Gastroesophageal sphincter (tissue), 4 donors: ENCODE data around the gene ZNF692. TPM values are rescaled to one million over a fixed set of nuclear protein-coding genes. Genes with fewer than 3 reads are reported as not detected.
"Not testable (repeated sequence)": the region's sequence is repeated elsewhere in the genome, so short reads cannot be mapped to it uniquely, and the experiment has no call there.

Experiments used
- ATAC-seq: fragments of 150-250 bp; one replicate; pipeline ENCODE4 v1.9.1; 2016; ENCODE audit warnings: mild to moderate bottlenecking, moderate library complexity
- H3K27ac ChIP-seq, 4 donors: fragments of 200-600 bp; sonication (generic) in 3 of 4; 1 replicate in 3 of 4; 2 replicates in 1 of 4; pipeline ENCODE4 v1.5.1; 2016 to 2019
- H3K27me3 ChIP-seq: fragments of 200-600 bp; sonication (generic); one replicate; pipeline ENCODE4 v1.5.1; 2019
- H3K36me3 ChIP-seq, 2 donors: fragments of 200-600 bp; sonication (generic); one replicate each; pipeline ENCODE4 v1.5.1; 2019; ENCODE audit warnings: control low read depth in 1 of 2
- H3K4me1 ChIP-seq, 3 donors: fragments of 200-600 bp; sonication (generic); 1 replicate in 2 of 3; 2 replicates in 1 of 3; pipeline ENCODE4 v1.5.1; 2016 to 2019; ENCODE audit warnings: control low read depth in 2 of 3
- H3K4me3 ChIP-seq, 2 donors: fragments of 200-600 bp; sonication (generic); one replicate each; pipeline ENCODE4 v1.5.1; 2019; ENCODE audit warnings: mild to moderate bottlenecking in 1 of 2, moderate library complexity in 1 of 2
- H3K9me3 ChIP-seq, 3 donors: fragments of 200-600 bp; sonication (generic); one replicate each; pipeline ENCODE4 v1.5.1; 2017 to 2019; ENCODE audit warnings: control low read depth in 2 of 3
- EP300 ChIP-seq: sonication (generic); formaldehyde crosslinking; IDR thresholded peaks from one replicate; pipeline ENCODE4 v1.6.1; 2017; ENCODE audit warnings: antibody characterized with exemption, mild to moderate bottlenecking
- POLR2A ChIP-seq, 2 donors: fragments of 450-650 bp; IDR thresholded peaks; one replicate each; pipeline ENCODE4 v1.6.1; 2017; ENCODE audit warnings: antibody characterized with exemption in 2 of 2, mild to moderate bottlenecking in 2 of 2, moderate library complexity in 1 of 2
- POLR2AphosphoS5 ChIP-seq: sonication (generic); formaldehyde crosslinking; IDR thresholded peaks from one replicate; pipeline ENCODE4 v1.6.1; 2017; ENCODE audit warnings: antibody characterized with exemption
- WGBS, 2 donors: methylation state at CpG; one replicate each; pipeline ENCODE4 v1.1.5; 2018; ENCODE audit warnings: low coverage in 1 of 2; 5-methylcytosine and 5-hydroxymethylcytosine counted together
- total RNA-seq, 4 donors: library from RNA; depleted of rRNA; stranded (reverse); fragments of >200 nt; gene quantifications; one replicate each; pipeline ENCODE4 v1.1.0, GENCODE V29; 2016
- TF ChIP-seq, protein P1 (sequence below), 4 experiments: fragments of 200-600 bp in 2 of 4; fragments of 450-650 bp in 2 of 4; sonication (generic) in 1 of 4; IDR thresholded peaks; one replicate each; pipeline ENCODE4 v1.5.1; 2017 to 2019; ENCODE audit warnings: antibody characterized with exemption in 4 of 4, mild to moderate bottlenecking in 2 of 4, moderate library complexity in 2 of 4

The ZNF692 gene
- total RNA-seq, 4 donors from 2014 or later = 22.1 to 69.6 (median 28.4) TPM

DNA sequence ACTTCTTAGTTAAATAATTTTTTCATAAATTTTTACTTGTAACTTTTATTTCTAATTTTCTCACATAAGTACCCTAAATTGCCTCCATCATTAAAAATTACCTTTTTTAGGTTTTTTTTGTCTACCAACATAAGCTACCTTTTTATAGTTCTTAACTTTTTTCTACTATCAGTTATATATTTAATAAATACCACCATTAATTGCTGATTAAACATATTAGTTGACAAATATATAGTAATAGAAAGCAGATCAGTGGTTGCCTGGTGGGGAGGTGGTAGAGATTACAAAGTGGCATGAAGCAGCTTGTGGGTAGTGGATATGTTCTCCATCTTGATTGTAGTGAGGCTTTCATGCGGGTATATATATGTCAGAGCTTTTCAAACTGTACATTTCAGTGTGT, 27.0 kb downstream of the ZNF692 start:
- 68 to 91% methylated on average over 1 of the region's 1 CpG for WGBS, 2 donors
- H3K27ac ChIP-seq = no peak overlapping the region
- TF ChIP-seq, protein P1, sequence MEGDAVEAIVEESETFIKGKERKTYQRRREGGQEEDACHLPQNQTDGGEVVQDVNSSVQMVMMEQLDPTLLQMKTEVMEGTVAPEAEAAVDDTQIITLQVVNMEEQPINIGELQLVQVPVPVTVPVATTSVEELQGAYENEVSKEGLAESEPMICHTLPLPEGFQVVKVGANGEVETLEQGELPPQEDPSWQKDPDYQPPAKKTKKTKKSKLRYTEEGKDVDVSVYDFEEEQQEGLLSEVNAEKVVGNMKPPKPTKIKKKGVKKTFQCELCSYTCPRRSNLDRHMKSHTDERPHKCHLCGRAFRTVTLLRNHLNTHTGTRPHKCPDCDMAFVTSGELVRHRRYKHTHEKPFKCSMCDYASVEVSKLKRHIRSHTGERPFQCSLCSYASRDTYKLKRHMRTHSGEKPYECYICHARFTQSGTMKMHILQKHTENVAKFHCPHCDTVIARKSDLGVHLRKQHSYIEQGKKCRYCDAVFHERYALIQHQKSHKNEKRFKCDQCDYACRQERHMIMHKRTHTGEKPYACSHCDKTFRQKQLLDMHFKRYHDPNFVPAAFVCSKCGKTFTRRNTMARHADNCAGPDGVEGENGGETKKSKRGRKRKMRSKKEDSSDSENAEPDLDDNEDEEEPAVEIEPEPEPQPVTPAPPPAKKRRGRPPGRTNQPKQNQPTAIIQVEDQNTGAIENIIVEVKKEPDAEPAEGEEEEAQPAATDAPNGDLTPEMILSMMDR (IDR thresholded peaks at IDR 0.05) = no peak
- no peak for TF ChIP-seq POLR2A (IDR thresholded peaks at IDR 0.05)
- TF ChIP-seq POLR2AphosphoS5 = no peak
- no peak for TF ChIP-seq EP300
- H3K4me1 ChIP-seq = peaks cover 0 to 8% (median 4%) of the 10 kb centered on the region in 3 donors
- H3K27me3 ChIP-seq = no peaks in the 10 kb centered on the region
- ATAC-seq = no peak
- H3K9me3 ChIP-seq = no peaks in the 10 kb centered on the region
- no peak overlapping the region for H3K4me3 ChIP-seq
- no peaks in the 10 kb centered on the region for H3K36me3 ChIP-seq

DNA sequence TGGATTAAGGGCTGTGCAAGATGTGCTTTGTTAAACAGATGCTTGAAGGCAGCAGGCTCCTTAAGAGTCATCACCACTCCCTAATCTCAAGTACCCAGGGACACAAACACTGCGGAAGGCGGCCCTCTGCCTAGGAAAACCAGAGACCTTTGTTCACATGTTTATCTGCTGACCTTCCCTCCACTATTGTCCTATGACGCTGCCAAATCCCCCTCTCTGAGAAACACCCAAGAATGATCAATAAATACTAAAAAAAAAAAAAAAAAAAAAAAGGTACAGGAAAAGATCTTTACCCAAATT, 28.2 kb downstream of the ZNF692 start:
- not testable (repeated sequence) for H3K4me3 ChIP-seq, ATAC-seq, H3K36me3 ChIP-seq, H3K9me3 ChIP-seq, H3K27ac ChIP-seq, H3K27me3 ChIP-seq
- WGBS, 2 donors = 61% methylated on average over 3 of the region's 3 CpGs; no CpG with 5 or more reads in 1 of the 2 donors
- peaks cover 0 to 11% (median 6%) of the 10 kb centered on the region in 3 donors for H3K4me1 ChIP-seq

DNA sequence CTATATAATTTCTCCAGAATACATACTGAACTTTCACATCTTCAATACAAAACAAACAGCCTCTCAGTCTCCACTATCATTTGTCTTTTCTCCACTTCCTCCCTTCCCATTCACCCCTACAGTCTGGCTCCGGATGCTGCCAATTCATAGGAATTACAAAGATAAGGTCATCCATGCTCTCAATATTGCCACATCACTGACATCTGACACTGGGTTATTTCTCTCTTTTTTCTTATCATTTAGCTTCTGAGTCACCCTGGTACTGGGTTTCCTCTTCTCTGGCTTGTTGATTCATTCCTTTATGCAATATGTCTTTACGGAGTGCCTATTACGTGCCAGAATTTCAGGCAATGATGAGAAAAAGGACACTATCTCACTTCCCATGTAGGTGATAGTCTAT, 30.0 kb downstream of the ZNF692 start:
- Histone ChIP-seq H3K4me1 (peaks cover 9 to 26% (median 19%) of the 10 kb centered on the region in 3 donors), H3K27me3 (no peaks in the 10 kb centered on the region), H3K9me3 (no peaks in the 10 kb centered on the region), H3K27ac (no peak overlapping the region), H3K36me3 (peaks cover 0 to 7% of the 10 kb centered on the region in 2 donors), H3K4me3 (no peak overlapping the region)
- TF ChIP-seq EP300 = no peak
- TF ChIP-seq, protein P1 (IDR thresholded peaks at IDR 0.05) = no peak
- WGBS, 2 donors = 46 to 59% methylated on average over 2 to 3 of the region's 3 CpGs
- ATAC-seq = no peak

DNA sequence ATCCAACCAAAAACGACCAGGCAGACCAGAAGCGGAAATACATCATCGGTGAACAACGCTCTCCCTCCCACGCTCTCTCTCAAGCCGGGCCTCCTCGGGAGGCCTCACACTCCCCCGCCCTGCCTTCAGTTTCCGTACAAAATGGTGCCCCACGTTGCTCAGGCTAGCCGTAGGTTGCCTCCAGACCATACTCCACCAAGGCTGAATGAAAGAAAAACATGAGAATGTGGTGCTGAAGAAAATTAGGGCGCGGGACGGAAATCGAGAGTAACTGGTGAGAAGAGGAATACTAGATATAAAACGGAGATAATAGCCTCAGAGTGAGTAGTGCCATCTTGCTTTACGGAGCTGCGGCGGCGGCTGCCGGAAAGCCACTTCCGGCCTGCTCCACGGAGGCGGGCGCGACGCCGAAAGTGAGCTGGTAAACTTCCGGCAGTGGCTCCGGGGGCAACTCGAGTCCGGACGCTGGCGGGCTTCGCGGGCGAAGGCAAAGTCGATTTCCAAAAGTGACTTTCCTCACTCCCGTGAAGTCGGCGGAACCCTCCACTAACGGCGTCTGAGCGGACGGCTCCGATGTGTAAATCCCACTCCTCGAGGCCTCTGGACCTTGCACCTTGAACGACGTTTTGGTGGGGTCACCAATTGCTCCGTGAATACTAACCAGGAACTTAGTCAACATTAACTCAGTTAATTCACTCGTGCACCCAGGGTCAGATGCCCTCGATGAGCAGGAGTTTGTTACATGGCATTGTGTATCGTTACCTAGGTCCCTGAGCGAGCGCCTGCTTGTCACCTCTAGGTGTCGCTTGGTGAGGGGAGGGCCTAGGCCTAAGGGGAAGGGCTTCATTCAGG, 32.8 kb downstream of the ZNF692 start, which contains the start of gene SH3BP5L:
Gene SH3BP5L (minus strand): TSS at position 7 of the 852 bp plus-strand sequence. CDS start 980 bp downstream, outside the sequence.
- H3K27me3 ChIP-seq = no peaks in the 10 kb centered on the region
- H3K9me3 ChIP-seq = no peaks in the 10 kb centered on the region
- peak within 1 kb of the TSS; percentile 83 to 95 (median 90) for H3K27ac ChIP-seq
- TF ChIP-seq, protein P1 (IDR thresholded peaks at IDR 0.05) = peak in 3 of 4 experiments; percentile 45 to 74 (median 55)
- peak; percentile 86 for TF ChIP-seq POLR2AphosphoS5
- TF ChIP-seq EP300 = no peak
- peak; percentile 72 to 88 for TF ChIP-seq POLR2A (IDR thresholded peaks at IDR 0.05)
- ATAC-seq = peak; percentile 97
- 0% methylated on average over 20 to 30 of the region's 56 CpGs for WGBS, 2 donors
- peaks cover 19 to 54% (median 45%) of the 10 kb centered on the region in 3 donors for H3K4me1 ChIP-seq
- peak within 1 kb of the TSS; percentile 81 to 93 for H3K4me3 ChIP-seq
- peaks cover 0 to 12% of the 10 kb centered on the region in 2 donors for H3K36me3 ChIP-seq

DNA sequence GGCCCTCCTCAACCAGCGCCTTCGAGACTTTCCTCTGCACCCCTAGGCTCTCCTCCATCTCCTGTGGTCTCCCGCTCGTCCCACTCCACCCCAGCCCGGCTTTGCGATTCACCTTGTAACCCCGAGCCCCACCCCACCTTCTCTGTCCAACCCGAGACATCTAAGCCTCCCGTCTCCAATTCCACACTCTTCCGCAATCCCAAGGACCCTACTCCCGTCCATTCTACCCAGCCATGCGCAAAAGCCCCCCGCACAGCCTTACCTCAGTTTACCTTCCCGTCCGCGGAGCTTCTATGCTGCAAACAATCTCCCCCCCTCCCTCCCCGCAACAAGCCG, 33.3 kb downstream of the ZNF692 start:
- TF ChIP-seq POLR2AphosphoS5 (peak; percentile 30), EP300 (no peak), POLR2A (IDR thresholded peaks at IDR 0.05) (peak in 1 of 2 donors; percentile 39)
- H3K9me3 ChIP-seq = no peaks in the 10 kb centered on the region
- peaks cover 0 to 18% of the 10 kb centered on the region in 2 donors for H3K36me3 ChIP-seq
- no peaks in the 10 kb centered on the region for H3K27me3 ChIP-seq
- peak overlapping the region; percentile 81 to 93 for H3K4me3 ChIP-seq
- 1% methylated on average over 16 of the region's 18 CpGs; no CpG with 5 or more reads in 1 of the 2 donors for WGBS, 2 donors
- H3K4me1 ChIP-seq = peaks cover 19 to 60% (median 48%) of the 10 kb centered on the region in 3 donors
- peak; percentile 1 for ATAC-seq
- H3K27ac ChIP-seq = peak overlapping the region; percentile 83 to 95 (median 90)

DNA sequence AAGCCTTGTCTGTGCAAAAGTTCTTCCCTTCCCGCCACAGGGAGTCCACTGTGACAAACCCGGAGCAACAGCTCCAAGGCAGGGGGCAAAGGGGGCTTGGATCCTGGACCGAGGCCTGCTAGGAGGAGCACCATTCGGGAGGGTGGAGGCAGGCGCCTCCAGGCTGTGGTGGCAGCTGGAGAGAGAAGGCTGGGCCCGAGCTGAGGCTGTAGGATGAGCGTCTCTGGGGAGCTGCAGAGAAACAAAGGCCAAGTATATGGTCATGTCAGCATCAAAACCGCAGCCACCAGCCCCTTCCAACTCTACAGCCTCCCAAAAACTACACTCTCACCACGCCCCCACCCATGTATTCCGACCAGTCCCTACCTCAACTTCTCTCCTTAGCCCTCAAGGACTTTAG, 33.7 kb downstream of the ZNF692 start:
- Histone ChIP-seq H3K4me1 (peaks cover 19 to 64% (median 48%) of the 10 kb centered on the region in 3 donors), H3K9me3 (no peaks in the 10 kb centered on the region), H3K27ac (peak overlapping the region; percentile 83 to 95 (median 90)), H3K36me3 (peaks cover 0 to 22% of the 10 kb centered on the region in 2 donors), H3K4me3 (peak overlapping the region; percentile 81 to 93), H3K27me3 (no peaks in the 10 kb centered on the region)
- 0% methylated on average over 2 to 4 of the region's 10 CpGs for WGBS, 2 donors
- ATAC-seq = no peak
- TF ChIP-seq POLR2AphosphoS5 = no peak
- TF ChIP-seq POLR2A (IDR thresholded peaks at IDR 0.05) = no peak
- no peak for TF ChIP-seq EP300
- TF ChIP-seq, protein P1 (IDR thresholded peaks at IDR 0.05) = no peak
